Activated naive CD4-positive, alpha-beta T cell treated with anti-CD3 and anti-CD28 coated beads, Interleukin-2, amount 50 U/mL, for 24 hours (primary cell): ENCODE results near the gene PFKFB2.
"Not testable (repeated sequence)": the region's sequence is repeated elsewhere in the genome, so short reads cannot be mapped to it uniquely, and the experiment has no call there.

ENCODE experiments used
- H3K27ac Mint-ChIP-seq: one replicate; pipeline ENCODE4 v1.8.0; 2021; ENCODE audit warnings: mild to moderate bottlenecking, mixed read lengths
- H3K27me3 Mint-ChIP-seq: one replicate; pipeline ENCODE4 v1.8.0; 2021; ENCODE audit warnings: mixed read lengths
- H3K36me3 Mint-ChIP-seq: one replicate; pipeline ENCODE4 v1.8.0; 2021; ENCODE audit warnings: mixed read lengths
- H3K4me1 Mint-ChIP-seq: one replicate; pipeline ENCODE4 v1.8.0; 2021; ENCODE audit warnings: mixed read lengths
- H3K4me3 Mint-ChIP-seq: one replicate; pipeline ENCODE4 v1.8.0; 2021; ENCODE audit warnings: mild to moderate bottlenecking, mixed read lengths
- H3K9me3 Mint-ChIP-seq: one replicate; pipeline ENCODE4 v1.8.0; 2021; ENCODE audit warnings: mixed read lengths

PFKFB2 gene

GRCh38 chr1:207030522-207031009, 22.5 kb upstream of the PFKFB2 start:
- H3K27me3 Mint-ChIP-seq = peaks cover 25% of the 10 kb centered on the region
- no peak overlapping the region for H3K27ac Mint-ChIP-seq
- H3K36me3 Mint-ChIP-seq = no peaks in the 10 kb centered on the region
- no peaks in the 10 kb centered on the region for H3K9me3 Mint-ChIP-seq
- H3K4me1 Mint-ChIP-seq = no peaks in the 10 kb centered on the region
- H3K4me3 Mint-ChIP-seq = no peak overlapping the region

- Mint-ChIP-seq H3K4me1 (no peaks in the 10 kb centered on the region), H3K4me3 (no peak overlapping the region), H3K9me3 (no peaks in the 10 kb centered on the region), H3K27ac (no peak overlapping the region), H3K27me3 (peaks cover 23% of the 10 kb centered on the region), H3K36me3 (no peaks in the 10 kb centered on the region)
Measured at GRCh38 chr1:207031016-207031415, 22.1 kb upstream of the PFKFB2 start.

DNA sequence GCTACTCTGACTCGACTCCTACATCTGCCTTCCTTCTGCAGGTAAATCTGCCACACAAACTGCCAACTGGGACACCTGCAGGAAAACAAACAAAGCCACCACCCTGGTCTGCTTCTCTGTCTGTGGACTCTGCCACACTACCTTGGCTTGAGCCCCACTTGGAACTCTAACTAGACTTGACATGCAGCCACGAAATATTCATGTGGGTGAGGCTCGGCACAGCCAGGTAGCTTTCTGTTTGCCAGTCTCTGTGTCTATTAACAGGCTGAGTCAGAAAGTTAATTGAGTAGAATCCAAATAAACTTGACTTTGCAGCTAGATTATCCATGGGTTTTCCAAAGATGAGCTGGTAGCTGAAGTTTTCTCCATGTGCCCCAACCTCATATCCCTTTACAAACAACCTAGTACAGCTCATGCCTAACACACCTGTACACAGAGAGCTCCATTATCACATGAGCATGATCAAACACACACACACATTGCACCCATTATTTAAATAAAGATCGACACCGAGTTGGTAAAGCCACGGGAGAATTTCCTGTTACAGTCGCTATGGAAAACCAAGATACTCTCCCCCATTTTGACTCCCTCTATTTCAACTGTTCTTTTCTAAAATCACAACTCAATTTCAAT, 21.3 kb upstream of the PFKFB2 start:
- Mint-ChIP-seq H3K4me3 (no peak overlapping the region), H3K36me3 (no peaks in the 10 kb centered on the region), H3K27ac (no peak overlapping the region), H3K9me3 (no peaks in the 10 kb centered on the region), H3K4me1 (no peaks in the 10 kb centered on the region), H3K27me3 (peaks cover 23% of the 10 kb centered on the region)

DNA sequence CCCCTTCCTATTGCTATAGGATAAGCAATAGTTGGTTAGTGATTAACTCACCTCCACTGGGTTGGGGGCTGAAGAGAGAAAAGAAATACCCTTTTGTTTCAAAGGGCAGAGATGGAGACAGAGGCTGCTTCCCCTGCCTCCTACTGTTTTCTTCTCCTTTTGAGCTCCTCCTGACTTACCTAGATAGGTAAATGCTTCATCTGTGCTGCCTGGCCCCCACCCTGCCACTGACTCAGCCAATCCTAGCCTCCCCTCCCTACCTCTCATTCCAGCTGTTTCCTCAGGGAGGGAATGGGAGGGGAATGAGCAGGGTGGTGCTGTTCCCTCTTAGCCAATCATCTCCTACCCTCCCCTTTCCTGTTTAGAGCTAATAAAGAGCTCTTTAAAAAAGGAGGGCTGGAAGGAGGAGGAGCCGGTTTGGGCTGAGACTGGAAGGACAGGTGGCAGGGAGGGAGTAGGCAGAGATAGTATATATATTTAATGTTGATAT, 20.5 kb upstream of the PFKFB2 start, which contains the start of gene C1orf116:
TSS of gene C1orf116 (minus strand) at position 229 of the 490 bp plus-strand sequence. CDS start 5,158 bp downstream, outside the sequence.
- peaks cover 20% of the 10 kb centered on the region for H3K27me3 Mint-ChIP-seq
- no peak within 1 kb of the TSS for H3K4me3 Mint-ChIP-seq
- H3K4me1 Mint-ChIP-seq = no peaks in the 10 kb centered on the region
- no peaks in the 10 kb centered on the region for H3K36me3 Mint-ChIP-seq
- H3K9me3 Mint-ChIP-seq = no peaks in the 10 kb centered on the region
- no peak within 1 kb of the TSS for H3K27ac Mint-ChIP-seq

- Mint-ChIP-seq H3K27me3 (peaks cover 20% of the 10 kb centered on the region), H3K36me3 (no peaks in the 10 kb centered on the region), H3K27ac (no peak overlapping the region), H3K4me3 (no peak overlapping the region), H3K9me3 (no peaks in the 10 kb centered on the region), H3K4me1 (no peaks in the 10 kb centered on the region)
Measured at GRCh38 chr1:207033302-207033701, 19.8 kb upstream of the PFKFB2 start.

DNA sequence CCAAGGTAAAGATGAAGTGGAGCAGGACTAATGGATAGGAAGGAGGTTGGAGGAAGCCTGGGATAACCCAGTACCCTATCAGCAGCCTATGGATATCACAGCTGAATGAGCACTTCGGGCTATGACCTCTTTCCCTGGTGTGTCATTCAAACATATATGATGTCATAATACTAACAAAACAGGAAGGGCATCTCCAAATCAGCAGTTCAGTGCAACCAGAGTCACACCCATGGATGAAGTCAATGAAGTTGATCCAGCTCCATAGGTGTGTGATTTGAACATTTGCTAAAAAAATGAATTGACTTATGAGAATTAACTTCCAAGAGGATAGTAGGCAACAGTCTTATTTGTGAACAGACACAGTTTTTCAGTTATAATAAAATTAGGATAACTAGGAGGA, 18.9 kb upstream of the PFKFB2 start:
- Mint-ChIP-seq H3K27ac (no peak overlapping the region), H3K4me1 (no peaks in the 10 kb centered on the region), H3K36me3 (no peaks in the 10 kb centered on the region), H3K27me3 (peaks cover 16% of the 10 kb centered on the region), H3K9me3 (no peaks in the 10 kb centered on the region), H3K4me3 (no peak overlapping the region)

- no peaks in the 10 kb centered on the region for H3K4me1 Mint-ChIP-seq
- H3K27me3 Mint-ChIP-seq = peaks cover 16% of the 10 kb centered on the region
- H3K27ac Mint-ChIP-seq = no peak overlapping the region
- H3K4me3 Mint-ChIP-seq = no peak overlapping the region
- no peaks in the 10 kb centered on the region for H3K9me3 Mint-ChIP-seq
- H3K36me3 Mint-ChIP-seq = no peaks in the 10 kb centered on the region
Measured at GRCh38 chr1:207034998-207035397, 18.1 kb upstream of the PFKFB2 start.

GRCh38 chr1:207035877-207036551, 17.1 kb upstream of the PFKFB2 start:
- no peak overlapping the region for H3K4me3 Mint-ChIP-seq
- no peaks in the 10 kb centered on the region for H3K9me3 Mint-ChIP-seq
- H3K27ac Mint-ChIP-seq = no peak overlapping the region
- no peaks in the 10 kb centered on the region for H3K4me1 Mint-ChIP-seq
- no peaks in the 10 kb centered on the region for H3K36me3 Mint-ChIP-seq
- peaks cover 14% of the 10 kb centered on the region for H3K27me3 Mint-ChIP-seq

GRCh38 chr1:207036865-207037264, 16.2 kb upstream of the PFKFB2 start:
- Mint-ChIP-seq H3K27me3 (peaks cover 14% of the 10 kb centered on the region), H3K9me3 (no peaks in the 10 kb centered on the region), H3K27ac (no peak overlapping the region)

DNA sequence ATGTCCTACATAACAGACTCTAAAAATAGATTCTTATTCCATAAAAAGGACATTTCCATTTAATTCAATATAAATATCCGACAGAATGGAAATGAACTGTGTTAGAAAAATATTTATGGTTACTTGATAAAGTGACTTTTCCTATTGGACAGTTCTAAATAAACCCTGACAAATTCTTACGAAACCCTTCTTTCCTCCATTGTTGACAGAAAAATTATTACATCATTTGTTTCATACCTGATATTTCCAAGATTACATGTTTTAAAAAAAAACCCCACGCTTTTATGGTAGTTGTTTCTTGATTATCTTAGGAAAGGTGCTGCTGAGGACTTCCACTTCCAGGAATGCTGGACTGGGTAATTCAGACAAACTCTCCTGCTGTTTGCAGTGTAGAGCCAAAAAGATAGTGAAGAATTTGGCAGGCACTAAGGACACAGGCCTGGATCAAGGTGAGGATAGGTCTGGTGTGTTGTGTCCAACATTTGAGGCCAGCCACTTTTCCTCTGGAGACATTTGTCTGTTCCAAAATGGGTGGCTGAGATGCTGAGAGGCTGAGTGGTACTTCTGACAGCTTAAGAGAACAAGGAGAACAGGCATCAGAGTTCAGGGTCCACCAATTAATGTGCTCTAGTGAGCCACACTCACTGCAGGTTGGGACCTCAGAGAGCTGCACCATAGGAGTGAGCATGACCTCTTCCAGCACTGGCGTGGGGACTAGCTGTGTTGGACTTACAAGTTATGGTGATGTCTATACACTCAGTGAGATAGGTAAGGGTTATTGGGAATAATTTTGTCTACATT, 13.5 kb upstream of the PFKFB2 start:
- peaks cover 3% of the 10 kb centered on the region for H3K27me3 Mint-ChIP-seq
- H3K27ac Mint-ChIP-seq = no peak overlapping the region
- H3K4me1 Mint-ChIP-seq = peaks cover 28% of the 10 kb centered on the region
- H3K9me3 Mint-ChIP-seq = no peaks in the 10 kb centered on the region
- H3K36me3 Mint-ChIP-seq = peaks cover 3% of the 10 kb centered on the region
- no peak overlapping the region for H3K4me3 Mint-ChIP-seq

More at GRCh38 chr1:207036865-207037264, 16.2 kb upstream of the PFKFB2 start:
- H3K4me3 Mint-ChIP-seq = no peak overlapping the region
- H3K4me1 Mint-ChIP-seq = peaks cover 2% of the 10 kb centered on the region
- no peaks in the 10 kb centered on the region for H3K36me3 Mint-ChIP-seq

GRCh38 chr1:207040181-207040533, 12.9 kb upstream of the PFKFB2 start:
- peaks cover 34% of the 10 kb centered on the region for H3K4me1 Mint-ChIP-seq
- H3K27me3 Mint-ChIP-seq = peaks cover 3% of the 10 kb centered on the region
- peaks cover 4% of the 10 kb centered on the region for H3K36me3 Mint-ChIP-seq
- no peak overlapping the region for H3K4me3 Mint-ChIP-seq
- no peaks in the 10 kb centered on the region for H3K9me3 Mint-ChIP-seq
- H3K27ac Mint-ChIP-seq = no peak overlapping the region

GRCh38 chr1:207041397-207041796, 11.7 kb upstream of the PFKFB2 start:
- H3K27ac Mint-ChIP-seq, H3K36me3 Mint-ChIP-seq, H3K9me3 Mint-ChIP-seq, H3K4me3 Mint-ChIP-seq, H3K27me3 Mint-ChIP-seq: not testable (repeated sequence)
- H3K4me1 Mint-ChIP-seq = peaks cover 46% of the 10 kb centered on the region

GRCh38 chr1:207045453-207045852, 7.6 kb upstream of the PFKFB2 start:
- Mint-ChIP-seq H3K9me3 (no peaks in the 10 kb centered on the region), H3K4me3 (no peak overlapping the region), H3K27ac (no peak overlapping the region), H3K36me3 (peaks cover 17% of the 10 kb centered on the region), H3K27me3 (no peaks in the 10 kb centered on the region), H3K4me1 (peaks cover 81% of the 10 kb centered on the region)

GRCh38 chr1:207047505-207047904, 5.6 kb upstream of the PFKFB2 start:
- no peak overlapping the region for H3K4me3 Mint-ChIP-seq
- H3K4me1 Mint-ChIP-seq = peaks cover 86% of the 10 kb centered on the region
- no peaks in the 10 kb centered on the region for H3K27me3 Mint-ChIP-seq
- H3K36me3 Mint-ChIP-seq = peaks cover 17% of the 10 kb centered on the region
- no peak overlapping the region for H3K27ac Mint-ChIP-seq
- no peaks in the 10 kb centered on the region for H3K9me3 Mint-ChIP-seq

GRCh38 chr1:207048041-207048440, 5.0 kb upstream of the PFKFB2 start:
- H3K27me3 Mint-ChIP-seq = no peaks in the 10 kb centered on the region
- peaks cover 17% of the 10 kb centered on the region for H3K36me3 Mint-ChIP-seq
- peaks cover 86% of the 10 kb centered on the region for H3K4me1 Mint-ChIP-seq
- H3K27ac Mint-ChIP-seq = no peak overlapping the region
- peak overlapping the region; percentile 30 for H3K4me3 Mint-ChIP-seq
- no peaks in the 10 kb centered on the region for H3K9me3 Mint-ChIP-seq

DNA sequence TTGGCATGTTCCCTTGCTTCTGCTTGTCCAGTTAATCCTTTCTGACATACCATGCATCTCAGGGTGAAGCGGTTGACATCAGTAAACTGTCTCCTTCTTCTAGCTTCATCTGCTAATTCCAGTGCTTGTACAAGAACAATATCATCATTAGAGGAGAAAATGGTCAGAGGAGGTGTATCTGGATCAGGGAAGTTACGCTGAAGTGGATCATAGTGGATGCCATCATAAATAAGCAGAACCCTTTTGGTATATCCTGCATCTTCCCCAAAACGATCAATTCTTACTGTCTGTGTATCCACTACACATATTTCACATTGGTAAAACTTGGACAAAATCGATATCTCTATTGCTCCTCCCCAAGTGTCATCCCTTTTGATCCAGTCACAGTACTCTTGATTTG, 4.0 kb upstream of the PFKFB2 start:
- Mint-ChIP-seq H3K27ac (no peak overlapping the region), H3K36me3 (peaks cover 14% of the 10 kb centered on the region), H3K27me3 (no peaks in the 10 kb centered on the region), H3K4me3 (no peak overlapping the region), H3K9me3 (no peaks in the 10 kb centered on the region), H3K4me1 (peaks cover 82% of the 10 kb centered on the region)
